GM21717 (cell line): ENCODE measurements around the gene PPM1D.
"Not testable (repeated sequence)": the region's sequence is repeated elsewhere in the genome, so short reads cannot be mapped to it uniquely, and the experiment has no call there.

Experiments
- ATAC-seq: cut with Tn5 transposase; IDR thresholded peaks from one replicate; pipeline ENCODE4 v1.9.1; 2021; ENCODE audit warnings: mild to moderate bottlenecking, moderate library complexity; ENCODE audit not compliant: unreplicated experiment

Gene PPM1D

DNA sequence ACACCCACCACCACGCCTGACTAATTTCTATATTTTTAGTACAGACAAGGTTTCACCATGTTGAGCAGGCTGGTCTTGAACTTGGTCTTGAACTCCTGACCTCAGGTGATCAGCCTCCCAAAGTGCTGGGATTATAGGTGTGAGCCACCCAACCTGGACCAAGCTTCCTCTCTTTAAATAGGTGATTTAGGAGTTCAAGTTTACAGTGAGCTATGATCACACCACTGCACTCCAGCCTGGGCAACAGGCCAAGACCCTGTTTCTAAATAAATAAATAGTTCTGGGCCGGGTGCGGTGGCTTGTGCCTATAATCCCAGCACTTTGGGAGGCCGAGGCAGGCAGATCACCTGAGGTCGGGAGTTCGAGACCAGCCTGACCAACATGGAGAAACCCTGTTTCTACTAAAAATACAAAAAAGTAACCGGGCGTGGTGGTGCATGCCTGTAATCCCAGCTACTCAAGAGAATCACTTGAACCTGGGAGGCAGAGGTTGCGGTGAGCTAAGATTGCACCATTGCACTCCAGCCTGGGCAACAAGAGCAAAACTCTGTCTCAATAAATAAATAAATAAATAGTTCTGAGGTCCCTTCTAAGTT, 6.5 kb upstream of the PPM1D start:
- not testable (repeated sequence) for ATAC-seq

DNA sequence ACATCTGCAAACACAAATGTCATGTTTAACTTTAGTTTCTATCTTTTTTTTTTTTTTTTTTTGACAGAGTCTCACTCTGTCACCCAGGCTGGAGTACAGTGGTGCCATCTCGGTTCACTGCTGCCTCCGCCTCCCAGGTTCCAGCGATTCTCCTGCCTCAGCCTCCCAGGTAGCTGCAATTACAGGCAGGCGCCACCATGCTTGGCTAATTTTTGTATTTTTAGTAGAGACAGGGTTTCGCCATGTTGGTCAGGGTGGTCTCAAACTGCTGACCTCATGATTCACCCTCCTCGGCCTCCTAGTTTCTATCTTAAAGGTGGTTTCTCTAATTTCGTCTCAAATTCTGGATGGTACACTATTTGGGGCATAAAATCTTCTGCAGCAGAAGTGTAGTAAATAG, 5.8 kb upstream of the PPM1D start:
- not testable (repeated sequence) for ATAC-seq

DNA sequence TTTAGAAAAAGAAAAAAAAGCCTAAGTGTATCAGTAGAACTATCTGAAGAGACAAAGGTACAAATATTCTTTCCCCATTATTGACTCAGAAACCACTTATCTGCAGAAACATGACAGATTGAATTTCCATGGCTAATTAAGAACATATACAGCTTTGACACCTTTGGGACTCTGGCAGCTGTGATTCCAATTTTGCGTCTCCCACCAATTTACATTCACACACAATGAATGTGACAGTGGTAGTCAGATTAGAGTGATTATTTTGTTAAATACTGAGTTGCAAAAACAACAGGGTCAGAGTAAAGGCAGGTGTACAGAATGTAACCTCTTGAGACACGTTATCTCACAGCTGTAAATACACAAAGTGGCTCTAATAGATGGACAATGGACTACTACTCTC, 5.3 kb upstream of the PPM1D start:
- ATAC-seq = no peak

DNA sequence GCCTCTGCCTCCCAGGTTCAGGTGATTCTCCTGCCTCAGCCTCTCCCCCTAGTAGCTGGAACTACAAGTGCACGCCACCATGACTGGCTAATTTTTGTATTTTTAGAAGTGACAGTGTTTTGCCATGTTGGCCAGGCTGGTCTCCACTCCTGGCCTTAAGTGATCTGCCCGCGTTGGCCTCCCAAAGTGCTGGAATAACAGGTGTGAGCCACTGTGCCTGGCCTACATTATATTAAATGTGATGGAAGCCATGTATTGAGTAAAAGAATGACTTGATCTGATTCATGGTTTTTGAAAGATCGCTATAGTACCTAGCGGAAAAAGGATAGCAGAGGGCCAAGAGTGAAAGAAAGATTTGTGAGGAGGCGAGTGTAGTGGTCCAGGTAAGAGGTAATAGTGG, 2.7 kb upstream of the PPM1D start:
- no peak for ATAC-seq

DNA sequence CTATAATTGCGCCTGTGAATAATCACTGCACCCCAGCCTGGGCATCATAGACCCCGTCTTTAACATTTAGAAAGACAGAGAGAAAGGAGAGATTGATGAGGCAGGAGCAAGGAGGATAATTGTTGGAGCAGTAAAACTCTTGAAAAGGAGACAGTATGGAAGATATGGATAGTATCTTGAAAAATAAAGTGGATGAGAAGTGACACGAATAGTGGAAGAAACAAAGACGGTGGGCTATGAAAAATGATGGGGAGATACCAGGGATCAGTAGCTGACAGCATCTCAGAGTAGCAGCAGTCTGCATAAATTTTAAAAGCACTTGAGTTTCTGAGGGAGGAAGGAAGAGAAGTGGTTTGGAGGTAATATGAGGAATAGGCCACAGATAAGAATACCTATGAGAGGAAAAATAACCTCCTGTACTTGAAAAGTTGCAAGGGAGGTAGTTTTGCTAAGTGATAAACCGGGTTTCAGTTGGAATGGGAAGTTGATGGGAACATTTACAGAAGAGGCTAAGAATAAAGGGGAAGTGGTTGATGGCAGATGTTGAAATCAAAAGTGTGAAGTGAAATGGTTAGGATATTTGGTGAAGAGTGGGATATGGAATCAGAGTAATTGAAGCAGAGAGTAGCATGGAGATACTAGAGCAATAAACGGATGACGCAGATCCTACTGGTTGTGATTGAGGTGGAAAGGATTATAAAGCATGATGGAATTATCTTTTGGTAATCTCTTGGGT, 1.8 kb upstream of the PPM1D start:
- no peak for ATAC-seq

DNA sequence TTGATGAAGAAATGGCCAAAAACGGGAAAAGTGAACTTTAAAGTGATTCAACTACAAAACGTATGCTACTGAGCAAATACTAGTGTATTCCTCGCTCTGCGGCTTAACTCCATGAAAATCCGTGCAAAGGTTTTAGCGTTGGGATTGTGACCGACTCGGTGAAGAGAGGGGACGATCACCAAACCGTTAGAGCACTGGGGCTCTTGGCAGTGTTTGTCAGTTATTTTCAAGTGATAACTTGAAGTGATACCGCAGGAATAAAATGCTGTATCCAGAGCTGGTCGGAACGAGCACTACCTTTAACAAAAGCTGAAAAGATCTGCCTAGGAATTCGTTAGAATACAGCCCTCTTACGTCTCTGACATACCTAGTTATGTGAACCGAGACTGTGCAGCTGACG, 773 bp upstream of the PPM1D start:
- no peak for ATAC-seq

DNA sequence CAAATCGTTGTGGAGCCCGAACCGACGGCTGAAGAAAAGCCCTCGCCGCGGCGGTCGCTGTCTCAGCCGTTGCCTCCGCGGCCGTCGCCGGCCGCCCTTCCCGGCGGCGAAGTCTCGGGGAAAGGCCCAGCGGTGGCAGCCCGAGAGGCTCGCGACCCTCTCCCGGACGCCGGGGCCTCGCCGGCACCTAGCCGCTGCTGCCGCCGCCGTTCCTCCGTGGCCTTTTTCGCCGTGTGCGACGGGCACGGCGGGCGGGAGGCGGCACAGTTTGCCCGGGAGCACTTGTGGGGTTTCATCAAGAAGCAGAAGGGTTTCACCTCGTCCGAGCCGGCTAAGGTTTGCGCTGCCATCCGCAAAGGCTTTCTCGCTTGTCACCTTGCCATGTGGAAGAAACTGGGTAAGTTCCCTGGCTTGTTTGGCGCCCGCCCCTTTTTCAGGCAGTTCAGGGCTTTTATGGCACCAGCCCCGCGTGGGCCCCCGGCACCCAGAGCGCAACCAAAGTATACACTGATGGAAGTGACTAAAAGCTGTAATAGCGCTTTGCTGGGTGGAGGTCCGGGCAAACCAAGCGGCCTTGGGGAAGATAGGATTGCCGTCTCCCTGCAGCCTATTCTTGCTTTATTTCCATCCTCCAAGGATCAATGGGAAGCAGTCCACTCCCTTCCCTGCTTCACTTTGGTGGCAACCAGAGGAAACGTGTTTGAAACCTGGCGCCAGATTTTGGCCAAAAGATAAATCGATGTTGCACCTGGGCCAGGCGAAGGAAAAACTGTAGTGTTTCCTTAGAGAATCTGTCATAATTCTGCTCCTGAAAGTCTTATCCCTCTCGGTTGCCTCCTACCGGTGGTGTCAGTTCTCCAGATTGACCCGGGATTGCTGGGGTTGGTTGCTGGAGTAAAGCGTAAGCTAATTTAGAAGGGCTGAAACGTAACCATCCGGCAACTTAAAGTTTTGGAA, 775 bp downstream of the PPM1D start:
- peak; percentile 25 for ATAC-seq

DNA sequence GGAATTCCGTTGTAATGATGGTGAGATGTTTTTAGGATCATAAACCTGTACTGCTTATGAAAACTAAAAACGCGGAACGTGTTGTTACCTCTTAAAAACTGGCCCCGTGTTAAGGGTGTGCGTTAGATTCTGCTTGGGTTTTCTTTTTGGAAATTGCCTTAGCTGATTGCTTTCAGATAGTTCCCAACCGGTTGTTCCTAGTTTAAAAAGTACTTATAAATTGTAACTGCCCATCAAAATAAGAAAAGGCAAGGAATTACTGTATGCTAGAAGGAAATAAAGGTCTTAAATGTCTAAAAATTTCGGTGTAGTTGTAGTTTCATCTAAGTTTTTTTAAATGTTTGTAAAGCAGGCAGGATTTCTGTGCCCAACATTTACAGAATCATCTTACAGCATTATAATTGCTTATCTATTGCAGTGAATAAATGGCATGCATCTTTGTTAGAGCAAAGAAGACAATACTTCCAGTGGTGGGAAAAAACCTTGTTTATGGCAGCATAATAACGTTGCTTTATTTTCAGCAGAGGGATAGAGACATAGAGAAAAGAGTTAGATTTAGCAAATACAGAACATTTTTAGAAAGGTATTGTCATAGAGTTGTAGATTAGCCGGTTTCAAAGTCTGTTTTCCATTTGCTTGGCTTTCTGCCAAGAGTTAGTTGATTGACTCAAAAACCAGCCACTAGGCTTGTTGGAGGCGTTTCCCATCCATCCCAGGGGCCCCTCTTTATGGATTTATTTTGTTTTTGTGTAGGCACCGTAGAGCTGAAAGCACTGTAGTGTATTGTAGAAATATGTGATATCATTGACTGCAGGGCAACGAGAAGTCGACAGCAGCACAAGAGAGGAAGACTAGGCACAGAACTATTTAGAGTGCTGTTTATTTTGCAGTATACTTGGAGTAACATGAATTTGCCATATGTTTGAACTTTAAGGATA, 1.7 kb downstream of the PPM1D start:
- ATAC-seq = no peak

DNA sequence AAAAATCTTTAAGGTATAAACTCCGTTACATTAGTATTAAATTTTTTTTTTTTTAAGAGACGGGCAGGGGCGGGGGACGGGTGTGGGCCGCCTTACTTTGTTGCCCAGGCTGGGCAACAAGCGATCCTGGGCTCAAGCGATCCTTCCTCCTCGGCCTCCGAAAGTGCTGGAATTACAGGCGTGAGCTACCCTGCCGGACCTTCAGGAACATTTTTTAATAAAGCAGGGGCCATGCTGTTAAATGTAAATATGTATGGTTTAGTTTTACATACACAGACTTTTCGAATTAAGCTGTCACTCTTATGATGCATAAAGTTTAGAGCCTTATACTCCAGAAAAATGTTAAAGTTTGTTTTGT, 2.4 kb downstream of the PPM1D start:
- ATAC-seq = no peak

DNA sequence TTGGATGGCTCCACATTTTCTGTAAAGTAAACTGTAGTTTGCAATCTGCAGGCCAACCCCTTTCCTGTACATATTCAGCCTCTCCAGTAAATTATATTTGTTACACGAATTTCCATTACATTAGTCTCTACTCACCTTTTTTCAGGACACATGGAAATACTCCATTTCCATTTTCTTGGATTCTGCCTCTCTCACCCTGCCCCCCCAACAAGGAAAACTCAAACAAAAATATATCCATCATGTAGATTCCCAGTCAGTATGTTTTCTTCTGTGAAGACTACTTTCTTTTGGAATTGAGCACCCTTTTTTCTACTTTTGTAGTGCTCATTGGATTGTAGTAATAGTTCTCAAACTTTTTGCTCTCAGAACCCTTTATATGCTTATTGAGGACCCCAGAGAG, 2.9 kb downstream of the PPM1D start:
- ATAC-seq = no peak

DNA sequence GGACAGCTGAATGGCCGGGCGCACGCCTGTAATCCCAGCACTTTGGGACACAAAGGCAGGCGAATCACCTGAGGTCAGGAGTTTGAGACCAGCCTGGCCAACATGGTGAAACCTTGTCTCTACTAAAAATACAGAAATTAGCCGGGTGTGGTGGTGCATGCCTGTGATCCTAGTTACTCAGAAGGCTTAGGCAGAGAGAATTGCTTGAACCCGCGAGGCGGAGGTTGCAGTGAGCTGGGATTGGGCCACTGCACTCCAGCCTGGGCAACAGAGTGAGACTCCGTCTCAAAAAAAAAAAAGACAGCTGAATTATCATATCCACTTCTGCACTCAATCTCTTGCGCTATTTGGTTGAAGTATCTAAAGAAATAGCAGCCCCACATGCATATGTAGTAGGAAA, 3.5 kb downstream of the PPM1D start:
- ATAC-seq = not testable (repeated sequence)

DNA sequence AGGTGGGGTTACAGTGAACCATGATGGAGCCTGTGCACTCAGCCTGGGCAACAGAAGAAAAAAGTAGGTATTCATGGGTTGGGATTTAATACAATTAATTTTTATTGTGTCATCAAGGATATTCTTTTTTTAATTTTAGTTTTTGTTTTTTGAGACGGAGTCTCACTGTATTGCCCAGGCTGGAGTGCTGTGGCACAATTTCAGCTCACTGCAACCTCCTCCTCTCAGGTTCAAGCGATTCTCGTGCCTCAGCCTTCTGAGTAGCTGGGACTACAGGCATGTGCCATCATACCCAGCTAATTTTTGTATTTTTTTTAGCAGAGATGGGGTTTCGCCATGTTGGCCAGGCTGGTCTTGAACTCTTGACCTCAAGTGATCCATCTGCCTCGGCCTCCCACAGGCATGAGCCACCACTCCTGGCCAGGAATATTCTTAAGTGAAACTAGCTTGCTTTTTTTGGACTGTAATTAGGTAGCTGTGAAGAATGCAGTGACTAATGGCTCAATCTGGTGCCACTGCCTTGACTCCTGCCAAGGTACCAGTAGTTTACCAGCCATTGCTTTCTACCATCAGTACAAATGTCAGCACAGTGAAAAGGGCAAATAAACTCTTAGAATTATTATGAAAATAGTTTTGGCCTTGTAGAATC, 4.8 kb downstream of the PPM1D start:
- ATAC-seq = no peak

DNA sequence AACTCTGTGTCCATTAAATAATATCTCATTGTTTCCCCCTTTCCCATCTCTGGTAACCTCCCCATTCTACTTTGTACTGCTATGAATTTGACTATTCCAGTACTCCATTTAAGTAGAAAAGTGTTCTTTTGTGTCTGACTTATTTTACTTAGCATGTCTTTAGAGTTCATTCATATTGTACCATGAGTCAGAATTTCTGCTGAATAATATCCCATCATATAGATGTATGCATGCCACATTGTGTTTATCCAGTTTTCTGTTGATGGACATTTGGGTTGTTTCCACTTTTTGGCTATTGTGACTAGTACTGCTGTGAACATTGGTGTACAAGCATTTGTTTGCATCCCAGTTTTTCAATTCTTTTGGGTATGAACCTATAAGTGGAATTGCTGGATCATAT, 6.0 kb downstream of the PPM1D start:
- ATAC-seq = no peak

DNA sequence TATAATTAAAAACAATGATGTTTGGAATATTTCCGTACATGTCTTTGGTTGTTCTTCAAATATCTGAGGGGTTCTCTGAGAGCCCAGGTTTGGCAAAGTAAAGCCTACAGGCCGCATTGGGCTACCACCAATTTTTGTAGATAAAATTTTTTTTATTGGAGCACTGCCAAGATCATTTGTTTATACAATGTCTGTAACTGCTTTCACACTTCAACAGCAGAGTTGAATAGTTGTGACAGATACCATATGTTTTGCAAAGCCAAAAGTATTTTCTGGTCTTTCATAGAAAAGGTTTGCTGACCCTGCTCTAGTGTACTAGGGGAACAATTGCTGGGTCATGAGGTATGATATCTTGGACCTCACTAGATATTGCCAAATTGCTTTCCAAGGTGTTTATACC, 10.5 kb downstream of the PPM1D start:
- ATAC-seq = no peak

DNA sequence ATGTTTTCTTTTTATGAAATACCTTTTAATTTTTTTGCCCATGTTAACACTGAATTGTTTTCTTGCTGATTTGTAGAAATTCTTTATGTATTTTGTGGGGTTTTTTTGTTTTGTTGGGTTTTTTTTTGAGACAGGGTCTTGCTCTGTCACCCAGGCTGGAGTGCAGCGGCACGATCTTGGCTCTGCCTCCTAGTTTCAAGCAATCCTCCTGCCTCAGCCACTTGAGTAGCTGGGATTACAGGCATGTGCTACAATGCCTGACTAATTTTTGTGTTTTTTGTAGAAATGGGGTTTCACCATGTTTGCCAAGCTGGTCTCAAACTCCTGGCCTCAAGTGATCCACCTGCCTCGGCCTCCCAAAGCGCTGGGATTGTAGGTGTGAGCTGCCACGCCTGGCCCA, 11.3 kb downstream of the PPM1D start:
- ATAC-seq = not testable (repeated sequence)

DNA sequence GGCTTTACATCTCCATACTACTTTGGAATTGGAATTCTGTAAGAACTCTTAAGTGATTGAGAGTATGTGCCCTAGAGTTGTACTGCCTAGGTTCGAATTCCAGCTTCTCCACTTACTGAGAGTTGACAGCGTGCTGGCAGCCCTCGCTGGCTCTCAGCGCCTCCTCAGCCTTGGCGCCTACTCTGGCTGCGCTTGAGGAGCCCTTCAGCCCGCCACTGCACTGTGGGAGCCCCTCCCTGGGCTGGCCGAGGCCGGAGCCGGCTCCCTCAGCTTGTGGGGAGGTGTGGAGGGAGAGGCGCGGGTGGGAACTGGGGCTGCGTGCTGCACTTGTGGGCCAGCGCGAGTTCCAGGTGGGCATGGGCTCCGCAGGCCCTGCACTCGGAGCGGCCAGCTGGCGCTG, 13.3 kb downstream of the PPM1D start:
- no peak for ATAC-seq

DNA sequence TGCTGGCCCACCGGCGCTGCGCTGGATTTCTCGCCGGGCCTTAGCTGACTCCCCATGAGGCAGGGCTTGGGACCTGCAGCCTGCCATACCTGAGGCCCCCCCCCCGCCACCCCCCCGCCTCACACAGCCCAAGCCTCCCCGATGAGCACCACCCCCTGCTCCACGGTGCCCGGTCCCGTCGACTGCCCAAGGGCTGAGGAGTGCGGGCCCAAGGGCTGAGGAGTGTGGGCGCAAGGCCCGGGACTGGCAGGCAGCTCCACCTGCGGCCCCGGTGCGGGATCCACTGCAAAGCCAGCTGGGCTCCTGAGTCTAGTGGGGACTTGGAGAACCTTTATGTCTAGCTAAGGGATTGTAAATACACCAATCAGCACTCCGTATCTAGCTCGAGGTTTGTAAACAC, 13.8 kb downstream of the PPM1D start:
- ATAC-seq = not testable (repeated sequence)

DNA sequence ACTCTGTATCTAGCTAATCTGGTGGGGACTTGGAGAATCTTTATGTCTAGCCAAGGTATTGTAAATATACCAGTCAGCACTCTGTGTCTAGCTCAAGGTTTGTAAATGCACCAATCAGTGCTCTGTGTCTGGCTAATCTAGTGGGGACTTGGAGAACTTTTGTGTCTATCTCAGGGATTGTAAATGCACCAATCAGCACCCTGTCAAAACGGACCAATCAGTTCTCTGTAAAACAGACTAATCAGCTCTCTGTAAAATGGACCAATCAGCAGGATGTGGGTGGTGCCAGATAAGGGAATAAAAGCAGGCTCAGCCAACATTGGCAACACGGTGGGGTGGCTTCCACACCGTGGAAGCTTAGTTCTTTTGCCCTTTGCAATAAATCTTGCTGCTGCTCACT, 14.3 kb downstream of the PPM1D start:
- not testable (repeated sequence) for ATAC-seq

DNA sequence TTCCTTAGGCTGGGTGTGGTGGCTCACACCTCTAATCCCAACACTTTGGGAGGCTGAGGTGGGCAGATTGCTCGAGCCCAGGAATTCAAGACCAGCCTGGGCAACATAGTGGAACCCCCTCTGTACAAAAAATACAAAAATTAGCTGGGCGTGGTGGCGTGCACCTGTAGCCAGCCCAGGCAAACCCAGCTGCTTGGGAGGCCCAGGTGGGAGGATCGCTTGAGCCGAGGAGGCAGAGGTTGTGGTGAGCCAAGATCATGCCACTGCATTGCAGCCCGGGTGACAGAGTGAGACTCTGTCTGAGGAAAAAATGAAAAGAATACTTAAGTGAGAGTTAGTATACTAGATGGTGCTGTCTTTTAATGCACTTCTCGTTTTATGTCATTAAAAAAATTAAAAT, 15.1 kb downstream of the PPM1D start:
- no peak for ATAC-seq

DNA sequence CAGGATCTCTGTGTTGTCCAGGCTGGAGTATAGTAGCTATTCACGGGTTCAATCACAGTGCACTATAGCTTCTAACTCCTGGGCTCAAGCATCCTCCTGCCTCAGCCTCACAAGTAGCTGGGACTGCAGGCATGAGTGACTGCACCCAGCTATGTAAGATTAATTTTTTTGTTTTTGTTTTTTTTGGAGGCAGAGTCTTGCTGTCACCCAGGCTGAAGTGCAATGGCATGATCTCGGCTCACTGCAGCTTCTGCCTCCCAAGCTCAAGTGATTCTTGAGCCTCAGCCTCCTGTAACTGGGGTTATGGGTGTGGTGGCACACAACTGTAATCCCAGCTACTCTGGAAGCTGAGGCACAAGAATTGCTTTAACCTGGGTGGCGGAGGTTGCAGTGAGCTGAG, 15.8 kb downstream of the PPM1D start:
- no peak for ATAC-seq
